VCaP (cell line): ENCODE results near the gene GNA15.

Experiments used
- H3K27ac ChIP-seq: fragments of 450-650 bp; 2 replicates; pipeline ENCODE4 v1.5.1; 2017
- TF ChIP-seq, protein P1 (sequence below): fragments of 450-650 bp; conservative IDR thresholded peaks from 2 replicates; pipeline ENCODE4 v1.5.1; 2017; ENCODE audit warnings: mild to moderate bottlenecking, moderate library complexity

Gene GNA15

DNA sequence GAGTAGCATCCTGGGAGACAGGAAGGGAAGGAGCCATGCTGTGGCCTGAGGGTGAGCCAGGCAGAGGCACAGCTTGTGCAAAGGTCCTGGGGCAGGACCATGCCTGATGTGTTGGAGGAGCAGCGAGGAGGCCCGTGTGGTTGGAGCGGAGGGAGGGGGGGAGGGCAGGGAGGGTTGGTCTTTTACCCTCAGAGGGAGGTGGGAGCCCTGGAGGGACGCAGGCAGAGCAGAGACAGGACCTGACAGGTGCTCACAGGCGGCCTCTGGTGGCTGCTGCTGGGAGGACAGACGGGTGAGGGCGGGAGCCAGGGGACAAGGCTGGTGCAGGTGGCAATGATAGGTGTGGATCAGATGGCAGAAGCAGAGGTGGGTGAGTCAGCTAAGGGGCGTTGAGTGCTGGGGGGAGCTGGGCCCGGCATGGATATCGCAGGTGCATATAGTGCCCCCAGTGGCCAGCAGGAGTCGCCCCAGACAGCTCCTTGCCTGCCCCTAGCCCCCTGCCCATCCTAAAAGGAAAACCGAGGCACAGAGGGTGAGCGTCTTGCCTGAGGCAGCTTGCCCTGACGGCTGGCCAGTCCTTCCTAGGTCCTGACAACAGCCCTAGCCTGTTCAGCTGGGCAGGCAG, 9.8 kb upstream of the GNA15 start:
- no peak overlapping the region for H3K27ac ChIP-seq
- TF ChIP-seq, protein P1, sequence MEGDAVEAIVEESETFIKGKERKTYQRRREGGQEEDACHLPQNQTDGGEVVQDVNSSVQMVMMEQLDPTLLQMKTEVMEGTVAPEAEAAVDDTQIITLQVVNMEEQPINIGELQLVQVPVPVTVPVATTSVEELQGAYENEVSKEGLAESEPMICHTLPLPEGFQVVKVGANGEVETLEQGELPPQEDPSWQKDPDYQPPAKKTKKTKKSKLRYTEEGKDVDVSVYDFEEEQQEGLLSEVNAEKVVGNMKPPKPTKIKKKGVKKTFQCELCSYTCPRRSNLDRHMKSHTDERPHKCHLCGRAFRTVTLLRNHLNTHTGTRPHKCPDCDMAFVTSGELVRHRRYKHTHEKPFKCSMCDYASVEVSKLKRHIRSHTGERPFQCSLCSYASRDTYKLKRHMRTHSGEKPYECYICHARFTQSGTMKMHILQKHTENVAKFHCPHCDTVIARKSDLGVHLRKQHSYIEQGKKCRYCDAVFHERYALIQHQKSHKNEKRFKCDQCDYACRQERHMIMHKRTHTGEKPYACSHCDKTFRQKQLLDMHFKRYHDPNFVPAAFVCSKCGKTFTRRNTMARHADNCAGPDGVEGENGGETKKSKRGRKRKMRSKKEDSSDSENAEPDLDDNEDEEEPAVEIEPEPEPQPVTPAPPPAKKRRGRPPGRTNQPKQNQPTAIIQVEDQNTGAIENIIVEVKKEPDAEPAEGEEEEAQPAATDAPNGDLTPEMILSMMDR = peak; percentile 74

DNA sequence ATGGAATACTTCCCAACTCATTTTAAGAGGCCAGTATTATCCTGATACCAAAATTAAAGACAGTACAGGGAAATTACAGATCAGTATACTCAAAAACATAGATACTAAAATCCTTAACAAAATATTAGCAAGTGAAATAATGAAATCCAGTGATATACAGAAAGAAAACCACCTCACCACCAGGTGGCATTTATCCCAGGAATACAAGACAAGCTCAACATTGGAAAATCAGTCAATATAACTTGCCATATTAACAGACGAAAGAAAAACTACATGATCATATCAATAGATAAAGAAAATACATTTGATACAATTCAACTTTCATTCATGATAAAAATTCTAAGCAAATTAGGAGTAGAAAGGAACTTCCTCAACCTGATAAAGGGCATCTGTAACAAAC, 6.7 kb upstream of the GNA15 start:
- TF ChIP-seq, protein P1 = peak; percentile 72

DNA sequence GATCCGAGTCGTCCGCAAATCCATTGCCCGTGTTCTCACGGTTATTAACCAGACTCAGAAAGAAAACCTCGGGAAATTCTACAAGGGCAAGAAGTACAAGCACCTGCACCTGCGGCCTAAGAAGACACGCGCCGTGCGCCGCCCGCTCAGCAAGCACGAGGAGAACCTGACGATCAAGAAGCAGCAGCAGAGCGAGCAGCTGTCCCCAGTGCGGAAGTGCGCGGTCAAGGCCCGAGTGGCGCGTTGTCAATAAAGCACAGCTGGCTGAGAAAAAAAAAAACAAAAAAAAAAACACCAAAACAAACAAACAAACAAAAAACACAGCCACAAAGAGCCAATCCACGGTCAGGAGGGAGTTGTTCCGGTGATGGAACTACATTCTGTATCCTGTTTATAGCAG, 4.7 kb upstream of the GNA15 start:
- TF ChIP-seq, protein P1 = no peak
- H3K27ac ChIP-seq = no peak overlapping the region

More for the DNA sequence above, 6.7 kb upstream of the GNA15 start:
- no peak overlapping the region for H3K27ac ChIP-seq

DNA sequence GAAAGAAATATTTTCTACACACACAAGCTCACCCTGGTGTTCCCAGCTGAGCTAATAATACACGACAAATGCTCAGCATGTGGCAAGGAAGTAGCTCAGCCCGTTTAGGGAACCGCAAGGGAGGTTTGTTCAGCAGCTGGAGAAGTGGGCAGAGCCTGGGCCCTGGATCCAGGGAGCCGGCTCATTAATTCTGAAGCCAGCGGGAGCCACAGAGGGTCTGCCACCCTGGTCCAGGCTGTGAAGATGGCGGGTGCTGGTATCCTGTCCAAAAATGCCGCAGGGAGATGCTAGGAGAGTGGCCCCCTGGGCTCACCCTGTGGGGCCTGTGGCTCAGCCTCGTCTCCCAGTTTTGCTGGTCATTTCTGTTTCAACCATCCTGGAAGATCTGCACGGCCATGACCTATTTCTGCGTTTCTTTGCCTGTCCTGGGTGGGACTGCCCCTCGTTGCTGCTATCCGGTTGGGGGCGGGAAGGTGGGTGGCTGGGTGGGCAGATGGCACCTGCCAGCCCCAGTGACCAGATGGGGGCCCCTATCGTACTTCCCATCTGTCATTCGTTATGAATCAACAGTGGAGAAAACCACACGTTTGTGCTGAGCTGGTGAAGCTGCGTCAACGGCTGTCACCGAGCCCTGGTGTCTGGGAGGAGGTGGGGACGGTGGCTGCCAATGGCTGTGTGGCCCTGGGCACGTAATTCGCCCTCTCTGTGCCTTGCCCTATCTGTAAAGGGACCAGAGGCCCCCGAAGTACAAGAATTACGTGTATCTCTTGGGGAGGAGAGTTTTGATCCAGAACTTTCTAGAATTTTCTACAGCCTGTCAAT, 2.7 kb upstream of the GNA15 start:
- no peak overlapping the region for H3K27ac ChIP-seq
- TF ChIP-seq, protein P1 = no peak

DNA sequence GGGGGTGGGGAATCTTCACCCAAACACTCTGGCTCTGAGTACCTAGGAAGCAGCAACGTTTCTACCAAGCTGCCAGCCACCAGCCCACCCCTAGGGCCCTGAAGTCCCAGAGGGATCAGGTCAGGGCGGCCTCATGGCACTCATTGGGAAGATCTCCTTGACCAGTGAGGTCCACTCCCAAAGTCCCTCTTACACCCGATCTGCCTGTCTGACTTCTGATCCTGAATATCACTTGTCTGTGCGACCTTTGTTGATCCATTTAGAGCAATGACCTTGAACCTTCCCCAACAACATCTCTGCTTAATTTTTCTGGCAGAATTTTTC, 2.1 kb upstream of the GNA15 start:
- no peak overlapping the region for H3K27ac ChIP-seq
- TF ChIP-seq, protein P1 = no peak

DNA sequence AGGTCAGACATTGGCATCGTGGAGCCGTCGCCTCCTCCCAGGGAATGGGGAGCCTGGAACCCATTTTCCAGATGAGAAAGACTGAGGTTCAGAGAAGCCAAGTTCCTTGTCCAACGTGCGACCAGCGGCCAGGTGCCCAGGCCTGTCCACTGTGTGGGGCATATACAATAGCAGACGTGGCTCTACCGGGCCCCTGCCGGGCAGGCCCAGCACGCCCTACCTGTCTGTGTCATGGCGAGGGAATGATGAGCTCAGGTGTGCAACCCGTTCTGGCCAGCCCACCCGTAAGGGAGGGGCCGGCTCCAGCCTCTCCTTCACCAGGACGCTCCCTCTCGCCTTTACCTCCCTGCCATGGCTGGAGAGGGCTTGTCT, 837 bp downstream of the GNA15 start:
- TF ChIP-seq, protein P1 = no peak
- no peak overlapping the region for H3K27ac ChIP-seq

DNA sequence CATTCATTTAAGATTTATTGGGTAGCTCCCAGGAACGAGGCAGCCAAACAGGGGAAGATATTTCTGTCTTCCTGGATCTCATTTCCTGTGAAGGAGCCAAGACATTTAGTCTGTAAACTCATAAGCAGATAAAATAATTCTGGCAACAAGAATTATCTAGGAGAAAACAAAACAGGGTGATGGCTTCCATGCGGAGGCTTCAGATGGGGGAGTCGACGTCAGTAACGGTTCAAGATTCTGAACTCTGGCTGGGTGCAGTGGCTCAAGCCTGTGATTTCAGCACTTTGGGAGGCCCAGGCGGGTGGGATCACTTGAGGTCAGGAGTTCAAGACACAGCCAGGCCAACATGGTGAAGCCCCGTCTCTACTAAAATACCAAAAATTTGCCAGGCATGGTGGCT, 1.3 kb downstream of the GNA15 start:
- TF ChIP-seq, protein P1 = no peak
- no peak overlapping the region for H3K27ac ChIP-seq
